Measurements from ENCODE around the gene PODXL. TPM values are rescaled to one million over a fixed set of nuclear protein-coding genes. Genes with fewer than 3 reads are reported as not detected.

Gene PODXL
- total RNA-seq, 2 experiments from 2014 or later = 1.3 to 1.5 TPM

Other genes starting within 250 kb of the PODXL start
- gene MKLN1, start 228.8 kb downstream of the PODXL start, total RNA-seq = 10 to 100 TPM; 31.6 to 34.0 TPM